ELF-1 (cell line): ENCODE measurements around the gene GNG4.

Experiments used
- DNase-seq: peaks from one replicate; pipeline ENCODE4 v3.0.0-alpha.2; 2016; ENCODE audit warnings: low read depth, low spot score

The GNG4 gene

DNA sequence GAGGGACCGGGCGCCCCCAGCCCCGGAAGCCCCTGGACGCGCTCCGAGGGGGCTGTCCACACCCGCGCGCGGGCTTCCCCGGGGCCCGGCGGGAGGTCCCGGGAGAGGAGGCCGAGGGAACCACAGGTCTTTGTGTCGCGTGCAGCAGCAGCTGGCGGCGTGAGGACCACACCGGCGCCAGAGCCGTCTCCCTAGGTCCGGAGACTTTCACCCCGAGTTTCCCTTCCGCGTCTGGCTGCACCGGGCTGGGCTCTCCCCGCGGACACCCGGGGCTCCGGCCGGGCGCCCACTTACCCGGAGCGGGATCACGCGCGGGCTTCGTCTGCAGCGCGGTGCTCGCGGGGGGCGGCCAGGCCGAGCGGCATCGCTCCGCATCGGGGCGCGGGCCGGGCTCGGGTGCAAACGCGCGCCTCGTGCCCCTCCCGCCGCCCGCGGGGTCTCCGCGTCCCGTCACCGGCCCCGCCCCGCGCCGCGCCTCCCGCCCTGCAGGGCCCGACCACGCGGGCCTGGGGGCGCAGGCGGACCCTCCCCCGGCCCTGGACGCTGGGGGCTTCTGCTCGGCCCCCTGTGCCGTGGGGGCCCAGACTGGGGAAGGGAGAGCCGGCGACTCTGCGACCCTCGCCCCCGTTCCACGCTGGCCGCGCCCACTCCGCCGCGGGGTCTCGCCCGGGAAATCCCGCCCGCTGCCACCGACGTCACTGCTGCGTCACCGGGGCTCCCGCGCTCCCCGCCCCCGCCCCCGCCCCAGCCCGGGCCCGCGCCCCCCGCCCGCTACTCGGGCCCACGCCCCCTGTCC lies at the start of gene GNG4:
Gene GNG4 (minus strand): TSS at position 417 of the 796 bp plus-strand sequence. CDS start 65,946 bp downstream, outside the sequence.
- DNase-seq, result peak; percentile 39

DNA sequence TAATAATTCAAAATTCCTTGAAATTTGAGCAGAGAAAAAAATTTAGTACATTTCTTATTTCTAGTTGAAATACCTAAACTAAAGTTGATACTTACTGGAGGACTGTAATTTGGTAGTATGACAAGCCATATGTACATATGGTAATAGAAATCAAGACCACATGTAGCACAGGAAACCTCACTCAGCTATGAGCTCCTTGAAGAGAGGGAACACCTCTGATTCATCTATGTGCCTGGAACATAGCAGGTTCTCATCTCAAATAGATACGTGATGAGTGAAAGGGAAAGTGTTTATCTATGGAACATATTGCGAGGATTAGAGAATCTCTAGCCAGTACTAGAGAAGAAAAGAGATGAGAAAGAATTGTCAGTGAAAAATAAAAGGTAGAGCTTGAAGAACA lies 47.9 kb upstream of the GNG4 start:
- no peak for DNase-seq

GRCh38 chr1:235689356-235689755 lies 39.8 kb upstream of the GNG4 start:
- DNase-seq, result no peak

- no peak for DNase-seq
These were observed 38.5 kb upstream of the GNG4 start for GRCh38 chr1:235688096-235688495.

GRCh38 chr1:235683653-235684052 lies 34.1 kb upstream of the GNG4 start:
- no peak for DNase-seq

- no peak for DNase-seq
These were observed 32.6 kb upstream of the GNG4 start for GRCh38 chr1:235682216-235682615.

GRCh38 chr1:235679644-235680043 lies 30.1 kb upstream of the GNG4 start:
- peak; percentile 75 for DNase-seq

DNA sequence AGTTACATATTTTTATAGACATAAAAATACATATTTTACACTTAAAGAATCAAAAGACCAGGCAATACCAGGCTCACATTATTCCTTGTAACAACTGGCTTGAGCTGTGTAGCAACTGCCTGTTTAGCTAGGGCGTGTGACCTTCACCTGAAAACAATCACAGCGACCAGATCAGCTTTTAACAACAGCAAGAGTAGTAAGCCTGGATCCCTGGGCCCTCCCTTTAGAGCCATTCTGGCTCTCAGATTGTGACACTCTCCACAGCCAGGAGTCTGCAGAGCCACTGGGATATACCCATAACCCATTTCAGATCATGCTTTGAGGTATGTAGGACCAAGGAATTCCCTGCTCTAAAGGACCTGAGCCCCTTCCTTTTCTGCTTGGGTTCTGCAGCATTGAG lies 29.4 kb upstream of the GNG4 start:
- DNase-seq, result peak; percentile 19

DNA sequence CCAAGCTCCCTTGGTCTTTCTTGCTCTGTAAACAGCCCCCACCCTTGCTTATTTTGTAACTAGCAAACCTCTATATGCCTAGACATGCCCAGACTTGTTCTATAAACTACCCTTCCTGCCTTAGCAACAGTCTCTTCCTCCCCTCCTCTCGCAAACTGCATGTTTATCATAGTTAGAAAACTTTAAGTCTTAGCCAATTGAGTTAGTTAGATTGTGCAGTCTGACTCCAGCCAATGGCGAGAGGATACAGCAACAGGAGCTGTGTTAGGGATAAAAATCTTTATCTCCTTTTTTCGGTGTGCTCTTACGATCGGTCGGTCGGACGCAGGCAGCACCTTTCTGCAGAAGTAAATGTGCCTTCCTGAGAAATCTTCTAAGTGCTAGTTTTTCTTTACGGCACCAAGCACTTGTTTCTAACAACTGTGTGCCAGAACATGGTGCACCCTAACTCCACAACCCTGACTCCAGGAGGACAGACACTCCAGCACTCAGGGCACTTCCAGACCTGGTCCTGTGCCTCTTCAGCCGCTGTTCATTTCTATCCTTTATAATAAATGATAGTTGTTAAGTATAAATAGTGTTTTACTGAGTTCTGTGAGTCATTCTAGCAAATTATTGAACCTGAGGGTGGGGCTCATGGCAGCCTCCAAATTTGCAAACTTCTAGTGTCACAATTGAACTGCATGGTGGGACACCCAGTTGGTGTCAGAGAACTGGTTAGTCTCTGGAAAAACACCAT lies 25.7 kb upstream of the GNG4 start:
- DNase-seq, result no peak

- peak; percentile 52 for DNase-seq
These were observed 24.4 kb upstream of the GNG4 start for GRCh38 chr1:235673981-235674380.

DNA sequence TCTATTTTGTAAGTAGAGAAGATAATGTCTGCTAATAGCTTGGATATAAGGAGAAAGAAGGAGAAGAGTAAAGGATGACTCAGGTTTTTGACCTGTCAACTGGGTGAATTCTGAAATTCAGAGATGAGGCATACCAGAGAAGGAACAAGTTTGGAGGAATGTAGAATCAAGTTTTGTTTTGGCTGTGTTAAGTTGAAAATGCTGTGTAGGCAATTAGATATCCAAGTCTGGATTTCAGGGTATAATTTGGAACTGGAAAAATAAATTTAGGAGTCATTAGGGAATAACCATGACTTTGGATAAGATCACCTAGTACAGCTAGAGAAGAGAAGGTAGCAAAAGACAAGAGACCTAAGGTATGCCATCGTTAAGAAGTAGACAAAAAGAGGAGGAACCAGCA lies 22.4 kb upstream of the GNG4 start:
- no peak for DNase-seq

- DNase-seq, result no peak
These were observed 20.7 kb upstream of the GNG4 start for GRCh38 chr1:235670157-235670776.

DNA sequence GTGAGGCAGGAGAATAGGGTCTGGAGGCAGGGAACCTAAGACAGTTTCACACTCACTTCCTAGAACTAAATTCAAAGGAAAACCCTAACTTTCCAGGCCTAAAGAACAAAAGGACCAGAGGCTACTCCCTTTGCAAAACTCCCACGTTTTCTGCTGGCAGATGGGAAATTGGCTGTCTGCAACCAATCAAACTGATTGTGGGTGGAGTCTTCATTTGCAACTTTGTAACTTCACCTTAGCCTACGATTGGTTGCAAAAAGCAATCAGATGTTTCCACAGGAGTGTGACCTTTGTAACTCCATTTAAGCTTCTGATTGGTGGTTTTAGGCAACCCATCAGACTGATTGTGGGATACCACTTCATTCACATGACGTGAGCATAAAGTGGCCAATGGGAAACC lies 19.7 kb upstream of the GNG4 start:
- DNase-seq, result no peak

DNA sequence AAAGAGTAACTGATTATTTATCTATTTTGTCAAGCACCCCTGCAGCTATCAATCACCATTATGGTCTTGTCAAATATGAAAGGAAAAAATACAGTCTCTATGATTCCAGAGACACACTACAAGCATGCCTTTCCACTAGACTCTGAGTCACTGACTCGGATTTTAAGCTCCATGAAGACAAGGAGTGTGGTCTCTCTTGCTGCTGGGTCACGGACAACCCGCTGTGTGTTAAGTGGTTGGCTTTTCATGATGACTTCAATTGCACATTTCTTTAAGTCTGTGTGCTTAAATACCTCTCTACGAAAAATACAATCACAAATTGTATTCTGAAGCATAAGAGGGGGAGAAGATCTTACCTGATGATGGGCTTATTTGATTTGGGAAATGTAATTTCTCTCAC lies 14.0 kb upstream of the GNG4 start:
- no peak for DNase-seq

DNA sequence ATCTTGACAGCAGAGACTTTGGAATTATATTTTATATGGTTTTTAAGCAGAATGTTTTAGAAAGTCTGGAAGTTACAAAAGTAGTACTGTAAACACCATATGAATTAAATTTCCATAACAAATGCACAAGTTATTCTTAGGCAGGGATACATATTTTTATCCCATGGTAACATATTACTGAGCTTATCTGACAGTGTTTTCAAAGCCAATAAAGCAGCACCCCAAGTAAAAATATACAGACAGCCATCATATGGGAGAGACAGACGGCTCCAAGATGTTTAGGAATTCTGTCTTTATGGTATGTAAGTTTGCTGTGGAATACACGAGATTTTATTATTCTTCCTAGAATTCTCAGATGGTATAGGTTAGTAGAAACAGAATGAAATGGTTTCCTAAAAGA lies 12.0 kb upstream of the GNG4 start:
- DNase-seq, result no peak

- peak; percentile 81 for DNase-seq
These were observed 9.7 kb upstream of the GNG4 start for GRCh38 chr1:235659186-235659771.

DNA sequence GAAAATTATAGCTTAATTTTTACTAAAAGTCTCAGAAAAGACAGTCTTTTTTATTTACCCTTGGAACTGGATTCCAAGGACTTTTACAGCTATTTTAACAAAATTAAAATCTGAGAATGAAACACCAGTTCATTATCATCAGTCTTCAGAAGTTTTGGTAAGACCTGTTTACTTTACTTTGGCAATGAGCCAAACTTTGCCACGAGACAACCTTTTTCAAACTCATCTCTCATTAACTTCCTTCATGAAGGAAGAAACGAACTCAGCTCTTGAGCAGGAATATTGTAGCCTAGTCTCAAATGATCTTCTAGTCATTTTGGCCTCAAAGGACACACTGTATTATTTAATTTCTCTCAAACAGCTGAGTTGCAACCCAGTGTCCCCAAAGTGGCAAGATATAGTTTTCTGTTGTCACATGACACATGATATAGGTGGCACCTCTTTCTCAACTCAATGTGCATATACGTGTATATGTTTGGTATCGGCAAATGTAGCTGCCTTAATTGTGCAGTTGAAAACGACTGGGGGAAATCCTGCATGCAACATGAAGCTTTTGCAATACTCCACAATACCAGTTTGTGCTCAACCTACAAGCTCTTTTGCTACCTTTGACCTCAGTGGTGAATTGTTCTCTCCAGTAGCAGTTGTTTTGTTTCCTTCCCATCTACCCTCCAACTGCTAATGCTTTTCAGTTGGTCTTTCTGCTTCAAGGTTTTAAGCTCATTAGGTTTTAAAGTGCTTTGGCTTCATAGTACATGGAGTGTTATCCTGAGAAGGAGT lies 8.4 kb upstream of the GNG4 start:
- no peak for DNase-seq

DNA sequence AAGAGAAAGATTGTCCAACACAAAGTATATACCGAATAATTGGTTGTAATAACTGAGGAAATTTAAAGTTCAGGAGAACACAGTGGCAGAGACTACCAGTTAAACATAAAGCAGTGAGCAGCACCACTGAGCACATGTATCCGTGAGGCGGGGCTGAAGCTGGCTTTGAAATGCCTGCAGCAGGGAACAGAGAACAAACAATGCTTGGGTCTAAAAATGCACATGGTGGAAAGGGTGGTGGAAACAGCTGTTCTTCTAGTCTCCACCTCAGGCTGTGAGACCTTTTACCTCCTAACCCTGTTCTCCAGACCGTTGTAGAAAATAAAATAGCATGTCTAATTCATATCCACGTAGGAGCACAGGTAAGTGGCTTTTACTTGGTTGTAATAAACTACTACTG lies 7.7 kb upstream of the GNG4 start:
- no peak for DNase-seq

DNA sequence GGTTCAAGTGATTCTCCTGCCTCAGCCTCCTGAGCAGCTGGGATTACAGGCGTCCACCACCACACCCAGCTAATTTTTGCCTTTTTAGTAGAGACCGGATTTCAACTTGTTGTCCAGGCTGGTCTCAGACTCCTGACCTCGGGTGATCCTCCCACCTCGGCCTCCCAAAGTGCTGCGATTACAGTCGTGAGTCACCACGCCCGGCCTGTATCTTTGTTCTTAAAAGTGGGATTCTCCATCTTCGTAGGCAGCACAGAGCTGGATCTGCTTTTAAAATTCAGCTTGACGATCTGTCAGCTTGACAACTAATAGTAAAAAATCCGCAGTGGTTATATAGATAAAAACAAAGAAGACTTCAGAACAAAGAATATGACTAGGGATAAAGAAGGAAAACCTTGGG lies 2.8 kb upstream of the GNG4 start:
- DNase-seq, result no peak

DNA sequence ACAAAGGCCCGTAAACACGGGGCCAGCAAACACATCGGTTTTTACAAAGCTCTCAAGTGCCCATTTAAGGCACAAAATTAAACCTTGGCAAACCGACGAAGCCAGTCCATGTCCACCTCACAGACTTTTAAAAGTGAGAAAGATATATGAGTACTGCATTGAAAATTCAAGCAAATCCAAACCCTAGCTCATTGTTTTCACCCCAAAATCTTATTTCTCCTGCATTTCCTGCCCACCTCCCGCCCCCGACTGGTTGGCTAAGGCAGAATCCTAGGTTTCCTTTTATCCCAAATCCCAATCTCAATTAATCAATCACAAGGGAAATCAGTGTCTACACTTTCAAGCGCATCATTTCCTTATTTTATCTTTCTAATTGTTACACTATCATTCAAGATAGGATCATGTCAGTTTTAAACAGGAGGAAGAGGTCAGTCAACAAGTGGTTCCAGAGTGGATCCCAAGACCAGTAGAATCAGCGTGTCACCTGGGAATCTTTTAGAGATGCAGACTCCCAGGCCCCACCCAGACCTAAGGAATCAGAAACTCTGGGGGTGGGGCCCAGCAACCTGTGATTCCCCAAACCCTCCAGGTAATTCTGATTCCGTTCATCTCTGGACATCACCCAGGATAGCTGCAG lies 1.7 kb upstream of the GNG4 start:
- no peak for DNase-seq
